Stimulated activated CD8-positive, alpha-beta memory T cell treated with anti-CD3 and anti-CD28 coated beads, Interleukin-4, amount 100 ng/mL, for 4 hours (primary cell): ENCODE measurements around the gene HMGCS1.
"Not testable (repeated sequence)": the region's sequence is repeated elsewhere in the genome, so short reads cannot be mapped to it uniquely, and the experiment has no call there.

ENCODE experiments used
- DNase-seq, 2 donors: peaks; one replicate each; pipeline ENCODE4 v3.0.0-alpha.2; 2020; ENCODE audit warnings: low read depth in 2 of 2, low spot score in 1 of 2

The HMGCS1 gene

DNA sequence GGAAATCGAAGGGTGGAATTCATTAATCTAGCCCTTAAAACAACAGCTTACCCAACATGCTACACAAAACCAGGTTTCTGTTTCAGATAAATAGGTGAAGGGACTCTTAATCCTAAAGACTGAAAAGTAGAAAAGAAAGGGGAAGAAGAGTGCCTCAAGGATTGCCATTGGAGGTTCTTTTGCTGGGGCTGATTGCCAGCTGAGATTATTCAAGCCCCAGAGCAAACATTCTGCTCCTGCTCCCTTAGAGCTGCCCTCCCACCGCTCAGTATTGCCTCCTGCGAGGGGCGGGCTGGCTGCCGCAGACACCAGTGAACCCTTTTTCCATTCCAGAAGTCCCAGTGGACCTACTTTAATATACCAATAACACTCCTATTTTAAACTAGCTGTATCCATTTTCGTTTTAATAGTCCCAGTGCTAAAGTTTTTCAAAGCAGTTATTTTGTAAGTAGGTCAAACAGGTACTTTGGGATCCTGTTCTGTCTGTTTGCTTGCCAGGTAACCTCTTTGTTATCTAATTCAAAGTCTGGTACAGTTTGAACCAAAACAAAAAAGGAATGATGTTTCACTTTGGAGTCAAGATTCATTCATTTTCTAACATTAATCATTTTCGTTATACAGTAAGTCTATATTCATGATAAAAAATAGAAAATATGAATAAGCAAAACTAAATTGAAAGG, 38.6 kb downstream of the HMGCS1 start:
- no peak for DNase-seq

DNA sequence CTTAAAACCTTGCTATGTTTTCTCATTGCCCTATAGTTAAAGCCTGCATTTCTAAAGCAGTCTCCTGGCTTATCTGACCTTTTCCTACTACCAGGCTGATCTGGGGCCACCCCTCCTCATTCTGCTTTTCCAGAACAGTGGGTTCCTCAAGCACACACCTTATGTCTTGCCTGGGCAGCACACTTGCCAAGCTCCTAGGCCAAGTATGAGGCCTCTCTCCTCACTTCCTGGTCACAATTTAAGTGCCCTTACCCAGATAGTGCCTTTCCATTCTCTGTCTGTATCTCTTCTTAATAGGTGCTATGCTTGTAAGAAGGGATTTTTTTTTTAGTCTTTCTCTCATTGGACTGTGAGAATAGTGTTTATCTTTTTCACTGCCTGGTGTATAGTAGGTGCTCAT, 39.7 kb downstream of the HMGCS1 start:
- DNase-seq, result no peak

- no peak for DNase-seq
Measured at GRCh38 chr5:43270645-43271044, 42.6 kb downstream of the HMGCS1 start.

- DNase-seq, result no peak
Measured at GRCh38 chr5:43268188-43268820, 44.9 kb downstream of the HMGCS1 start.

- not testable (repeated sequence) for DNase-seq
Measured at GRCh38 chr5:43262269-43262668, 50.9 kb downstream of the HMGCS1 start.

GRCh38 chr5:43258116-43258515, 55.1 kb downstream of the HMGCS1 start:
- DNase-seq, result no peak

GRCh38 chr5:43256261-43256966, 56.8 kb downstream of the HMGCS1 start:
- DNase-seq, result no peak

DNA sequence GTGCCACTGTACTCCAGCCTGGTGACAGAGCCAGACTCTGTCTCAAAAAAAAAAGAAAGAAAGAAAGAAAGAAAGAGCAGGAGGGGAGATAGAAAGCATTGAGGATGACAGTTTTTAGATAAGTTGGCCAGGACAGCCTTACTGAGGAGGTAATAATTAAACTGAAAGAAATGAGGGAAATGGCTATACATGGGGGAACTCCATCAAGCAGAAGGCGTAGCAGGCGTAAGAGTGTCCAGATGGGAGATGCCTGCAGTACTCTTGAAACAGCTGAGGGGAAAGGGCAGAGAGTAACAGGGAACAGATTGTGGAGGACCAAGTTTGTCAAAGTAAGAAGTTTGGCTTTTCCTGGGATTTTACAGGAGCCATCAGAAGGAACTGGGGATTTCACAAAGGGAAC, 57.5 kb downstream of the HMGCS1 start:
- DNase-seq, result no peak

DNA sequence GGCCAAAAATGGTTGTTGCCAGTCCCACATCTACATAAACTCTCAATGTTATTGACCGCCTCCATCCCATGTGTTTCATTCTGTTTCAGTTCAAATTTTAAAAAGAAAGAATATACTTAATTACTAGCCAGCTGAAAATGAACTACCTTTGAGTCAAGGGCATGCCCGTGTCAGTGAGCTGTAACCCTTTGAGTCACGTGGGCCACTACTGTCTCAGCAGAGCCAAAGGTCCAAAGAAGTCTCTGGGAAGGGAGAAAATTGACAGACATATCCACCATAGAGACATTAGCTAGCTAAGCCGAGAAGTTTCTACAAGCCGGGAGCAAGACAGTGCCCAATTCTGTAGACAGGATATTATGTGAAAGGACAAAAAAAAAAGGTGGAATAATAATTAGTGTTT, 61.5 kb downstream of the HMGCS1 start:
- DNase-seq, result no peak

- no peak for DNase-seq
Measured at GRCh38 chr5:43245724-43246385, 67.4 kb downstream of the HMGCS1 start.

DNA sequence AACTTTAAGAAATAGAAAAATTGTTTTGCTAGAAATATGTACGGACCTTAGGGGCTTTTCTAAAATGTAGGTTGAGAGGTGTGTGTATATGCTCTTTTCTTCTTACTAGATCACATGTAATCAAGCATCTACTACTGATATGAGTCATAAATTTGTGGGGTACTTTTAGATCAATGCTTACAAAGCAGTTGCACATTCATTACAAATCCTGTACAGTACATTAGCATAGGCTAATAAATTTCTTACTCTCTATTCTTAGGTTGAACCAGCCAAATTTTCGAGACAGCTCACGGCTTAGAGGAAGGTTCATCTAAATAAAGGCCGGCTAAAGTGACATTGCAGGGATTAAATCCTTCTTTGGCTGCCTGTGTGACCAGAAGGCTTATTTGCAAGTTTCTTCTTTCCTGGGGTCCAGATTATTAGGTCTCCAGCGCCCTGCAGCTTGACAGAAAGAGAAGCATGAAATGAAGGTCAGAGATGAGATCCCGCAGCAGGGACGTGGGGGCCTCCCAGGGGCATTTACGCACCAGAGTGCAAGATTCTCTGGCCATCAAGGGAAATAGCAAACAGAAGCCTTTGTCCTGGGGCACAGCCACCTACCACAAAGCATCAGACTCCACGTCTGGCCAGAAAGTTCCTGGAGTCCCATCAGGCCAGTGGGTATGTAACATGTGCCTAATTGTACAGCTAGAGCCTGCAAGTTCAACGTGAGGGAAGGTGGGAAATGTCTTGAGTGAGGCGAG, 68.2 kb downstream of the HMGCS1 start:
- no peak for DNase-seq

DNA sequence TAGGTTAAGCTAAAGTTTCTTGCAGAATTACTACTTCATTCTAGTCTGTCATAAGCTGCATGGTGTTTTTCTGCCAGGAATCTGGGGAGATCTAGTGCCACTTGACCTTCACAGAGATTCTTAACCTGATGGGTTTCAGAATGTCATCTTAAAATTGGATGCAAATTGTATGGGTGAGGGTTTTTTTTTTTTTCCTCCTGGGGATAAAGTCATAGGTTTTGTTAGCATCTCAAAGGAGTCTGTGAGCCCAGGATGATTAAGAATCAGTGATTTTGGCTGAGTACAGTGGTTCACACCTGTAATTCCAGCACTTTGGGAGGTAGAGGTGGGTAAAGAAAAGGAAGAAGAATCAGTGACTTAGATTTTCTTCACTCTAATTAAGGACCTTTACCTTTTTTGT, 69.9 kb downstream of the HMGCS1 start:
- DNase-seq, result no peak

DNA sequence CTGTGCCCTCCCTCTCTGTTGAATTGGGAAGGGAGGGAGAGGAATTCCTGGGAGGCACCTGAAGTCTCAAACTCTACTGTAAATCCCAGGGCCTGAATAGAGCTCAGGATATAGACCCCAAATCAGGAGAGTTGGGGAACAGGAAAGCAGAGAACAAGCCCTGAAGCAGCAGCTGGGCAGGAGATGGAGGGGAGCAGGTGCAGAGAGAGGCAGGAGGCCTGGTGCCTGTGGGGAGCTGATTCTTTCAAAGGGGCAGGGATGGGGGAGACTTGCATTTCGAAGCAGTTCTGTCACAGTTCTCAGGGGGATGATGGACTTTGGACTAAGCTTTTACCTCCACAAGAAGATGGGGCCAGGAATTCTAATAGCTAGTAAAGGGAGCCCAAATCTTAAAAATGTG, 71.0 kb downstream of the HMGCS1 start:
- DNase-seq, result no peak
